Breast epithelium (tissue), 3 donors: ENCODE data around the gene ERCC3.

ENCODE experiments used
- POLR2AphosphoS5 ChIP-seq, 3 donors: sonication (generic); formaldehyde crosslinking; IDR thresholded peaks; one replicate each; pipeline ENCODE4 v1.6.1; 2017; ENCODE audit warnings: antibody characterized with exemption in 3 of 3
- TF ChIP-seq, protein P1 (sequence below), 3 donors: fragments of 450-650 bp; IDR thresholded peaks; one replicate each; pipeline ENCODE4 v1.5.1; 2016 to 2017; ENCODE audit warnings: antibody characterized with exemption in 3 of 3, mild to moderate bottlenecking in 3 of 3, moderate library complexity in 3 of 3

DNA sequence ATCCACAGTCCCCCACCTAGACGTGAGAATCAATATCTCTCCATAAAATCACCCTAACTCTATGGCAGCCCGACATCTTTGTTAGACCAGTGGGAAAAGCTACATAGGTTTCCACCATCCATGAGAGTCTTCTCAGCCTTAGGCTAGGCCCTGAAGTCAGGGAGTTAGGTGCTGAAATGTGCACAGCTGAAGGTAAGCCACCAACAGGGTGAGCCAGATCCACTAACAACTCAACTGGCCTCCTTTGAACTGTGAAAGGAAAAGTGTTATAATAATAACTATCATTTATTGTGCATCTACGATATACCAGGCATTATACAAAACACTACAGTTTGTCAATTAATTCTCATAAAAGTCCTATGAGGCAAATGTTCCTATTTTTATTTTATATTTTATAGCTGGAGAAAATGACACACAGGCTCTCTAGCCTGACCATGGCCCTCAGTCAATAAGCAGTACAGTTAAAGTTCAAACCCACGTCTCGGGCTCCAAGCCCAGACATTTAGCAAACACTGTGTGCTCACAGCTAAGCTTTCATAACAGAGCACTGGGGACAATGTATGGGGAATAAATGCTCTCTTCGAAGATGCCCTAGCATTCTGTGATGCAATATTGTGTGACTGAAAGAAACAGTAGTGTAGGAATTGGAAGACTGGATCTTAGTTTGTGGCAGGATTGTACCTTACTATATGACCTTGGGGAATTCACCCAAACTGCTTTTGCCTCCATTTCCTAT is 62.6 kb downstream of the ERCC3 start:
- TF ChIP-seq POLR2AphosphoS5 (IDR thresholded peaks at IDR 0.05), result no peak
- TF ChIP-seq, protein P1, sequence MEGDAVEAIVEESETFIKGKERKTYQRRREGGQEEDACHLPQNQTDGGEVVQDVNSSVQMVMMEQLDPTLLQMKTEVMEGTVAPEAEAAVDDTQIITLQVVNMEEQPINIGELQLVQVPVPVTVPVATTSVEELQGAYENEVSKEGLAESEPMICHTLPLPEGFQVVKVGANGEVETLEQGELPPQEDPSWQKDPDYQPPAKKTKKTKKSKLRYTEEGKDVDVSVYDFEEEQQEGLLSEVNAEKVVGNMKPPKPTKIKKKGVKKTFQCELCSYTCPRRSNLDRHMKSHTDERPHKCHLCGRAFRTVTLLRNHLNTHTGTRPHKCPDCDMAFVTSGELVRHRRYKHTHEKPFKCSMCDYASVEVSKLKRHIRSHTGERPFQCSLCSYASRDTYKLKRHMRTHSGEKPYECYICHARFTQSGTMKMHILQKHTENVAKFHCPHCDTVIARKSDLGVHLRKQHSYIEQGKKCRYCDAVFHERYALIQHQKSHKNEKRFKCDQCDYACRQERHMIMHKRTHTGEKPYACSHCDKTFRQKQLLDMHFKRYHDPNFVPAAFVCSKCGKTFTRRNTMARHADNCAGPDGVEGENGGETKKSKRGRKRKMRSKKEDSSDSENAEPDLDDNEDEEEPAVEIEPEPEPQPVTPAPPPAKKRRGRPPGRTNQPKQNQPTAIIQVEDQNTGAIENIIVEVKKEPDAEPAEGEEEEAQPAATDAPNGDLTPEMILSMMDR (IDR thresholded peaks at IDR 0.05), result no peak
